K562 (cell line): ENCODE results near the gene VARS1. TPM values are rescaled to one million over a fixed set of nuclear protein-coding genes. Genes with fewer than 3 reads are reported as not detected.

Source experiments
- ATAC-seq: fragments of 200-7000 bp; cut with Tn5 transposase; 3 replicates; pipeline ENCODE4 v1.9.1; 2020; ENCODE audit warnings: moderate library complexity
- BruUV-seq: library from RNA; stranded (reverse); fragments of 400-500 nt; replicated peaks from 2 replicates; lab custom pipeline; 2021; lab: Mats Ljungman, UMichigan
- CTCF ChIA-PET: fragments of 300-600 bp; formaldehyde crosslinking; extraction: SDS; loops from one replicate; lab custom pipeline; 2021; ENCODE audit warnings: low intra/inter-chr PET ratio; lab: Yijun Ruan, JAX
- POLR2A ChIA-PET: fragments of 300-600, 350-650 bp; sonication (Branson Sonifier 250); formaldehyde crosslinking; extraction: SDS; loops from one replicate; lab custom pipeline; 2021; ENCODE audit warnings: antibody characterized with exemption, inconsistent platforms; lab: Yijun Ruan, JAX
- DNase-seq, 4 experiments: peaks; one replicate each; pipeline versions ENCODE4 v3.0.0 to v3.0.0-alpha.2; 2011 to 2018; ENCODE audit warnings: low spot score in 3 of 4, mixed read lengths in 3 of 4; ENCODE audit errors: extremely low read depth in 1 of 4
- FAIRE-seq: peaks from 2 replicates; lab custom pipeline; 2011; peaks lifted over from hg19 to GRCh38; lab: Jason Lieb, UNC
- H2AFZ ChIP-seq: 2 replicates; pipeline ENCODE4 v1.6.0; 2011; ENCODE audit warnings: low read depth, low read length, control low read depth, inconsistent platforms
- H3K27ac ChIP-seq: fragments of 200-600 bp; 3 replicates; pipeline ENCODE4 v1.8.0; 2011; ENCODE audit warnings: low read depth, mild to moderate bottlenecking, control low read depth, inconsistent platforms, low read length, moderate library complexity, mixed read lengths; ENCODE audit errors: extremely low read depth
- H3K27me3 ChIP-seq, 2 experiments: fragments of 300-600 bp in 1 of 2; 2 replicates in 1 of 2; 3 replicates in 1 of 2; pipeline versions ENCODE4 v1.6.0 to v1.8.0; 2011; ENCODE audit warnings: inconsistent platforms in 2 of 2, low read length in 2 of 2, mild to moderate bottlenecking in 1 of 2, mixed read lengths in 1 of 2, moderate library complexity in 1 of 2; ENCODE audit not compliant: control insufficient read depth in 2 of 2, insufficient read depth in 2 of 2
- H3K36me3 ChIP-seq: fragments of 300-600 bp; 3 replicates; pipeline ENCODE4 v1.8.0; 2011; ENCODE audit warnings: mild to moderate bottlenecking, low read length, inconsistent platforms; ENCODE audit not compliant: control insufficient read depth, insufficient read depth
- H3K4me1 ChIP-seq, 2 experiments: fragments of 200-600 bp in 1 of 2; replicated peaks in 1 of 2; 2 replicates in 1 of 2; 3 replicates in 1 of 2; pipeline versions ENCODE4 v1.5.1 to v1.8.0; 2011; ENCODE audit warnings: inconsistent platforms in 2 of 2, low read length in 2 of 2, mild to moderate bottlenecking in 1 of 2, mixed read lengths in 1 of 2, moderate library complexity in 1 of 2; ENCODE audit not compliant: control insufficient read depth in 2 of 2, insufficient read depth in 2 of 2
- H3K4me2 ChIP-seq: 2 replicates; pipeline ENCODE4 v1.6.1; 2011; ENCODE audit warnings: low read length, control low read depth, inconsistent platforms, mixed read lengths; ENCODE audit not compliant: insufficient read depth
- H3K4me3 ChIP-seq: fragments of 200-600 bp; sonication (generic), shearing (Covaris generic); 2 replicates; pipeline ENCODE4 v1.5.1; 2016; ENCODE audit warnings: control low read depth, inconsistent platforms
- H3K79me2 ChIP-seq: fragments of 200-600 bp; 3 replicates; pipeline ENCODE4 v1.8.0; 2011; ENCODE audit warnings: low read length, inconsistent platforms; ENCODE audit not compliant: control insufficient read depth, insufficient read depth
- H3K9ac ChIP-seq, 2 experiments: 2 replicates each; pipeline versions ENCODE4 v1.6.0 to v1.6.1; 2011; ENCODE audit warnings: low read depth in 2 of 2, low read length in 2 of 2, control low read depth in 1 of 2, inconsistent platforms in 1 of 2, mild to moderate bottlenecking in 1 of 2, mixed read lengths in 1 of 2; ENCODE audit not compliant: insufficient read depth in 1 of 2
- H3K9me1 ChIP-seq: one replicate; pipeline ENCODE4 v1.6.0; 2011; ENCODE audit warnings: inconsistent platforms, mild to moderate bottlenecking, low read length, moderate library complexity; ENCODE audit not compliant: control insufficient read depth, insufficient read depth
- H3K9me3 ChIP-seq: replicated peaks from 2 replicates; pipeline ENCODE4 v1.5.1; 2011; ENCODE audit warnings: low read depth, low read length, inconsistent platforms; ENCODE audit not compliant: control insufficient read depth, insufficient read depth
- H4K20me1 ChIP-seq: replicated peaks from 2 replicates; pipeline ENCODE4 v1.6.1; 2011; ENCODE audit warnings: low read length, inconsistent platforms, mixed read lengths; ENCODE audit not compliant: control insufficient read depth, insufficient read depth
- CEBPZ ChIP-seq: fragments of 150-350 bp; IDR thresholded peaks from 2 replicates; pipeline ENCODE4 v1.6.1; 2014; ENCODE audit warnings: low read depth, mild to moderate bottlenecking, low read length, borderline replicate concordance
- GABPB1 ChIP-seq: sonication (generic); formaldehyde crosslinking; IDR thresholded peaks from 2 replicates; pipeline ENCODE4 v1.8.0; 2022; ENCODE audit warnings: mild to moderate bottlenecking, missing genetic modification reagents
- KAT7 ChIP-seq: sonication (generic); formaldehyde crosslinking; IDR thresholded peaks from 2 replicates; pipeline ENCODE4 v1.8.0; 2022; ENCODE audit warnings: missing genetic modification reagents, mild to moderate bottlenecking, borderline replicate concordance
- MXI1 ChIP-seq: IDR thresholded peaks from 2 replicates; pipeline ENCODE4 v1.6.1; 2011; ENCODE audit warnings: low read depth, mild to moderate bottlenecking, improper control_type of control experiment, low read length
- POLR2G ChIP-seq: fragments of 200-400 bp; formaldehyde crosslinking; IDR thresholded peaks from 2 replicates; pipeline ENCODE4 v1.6.1; 2017; ENCODE audit warnings: low read depth, mild to moderate bottlenecking, antibody characterized with exemption, low read length, moderate library complexity
- RBFOX2 ChIP-seq: fragments of 200-400 bp; formaldehyde crosslinking; IDR thresholded peaks from 2 replicates; pipeline ENCODE4 v1.6.1; 2017; ENCODE audit warnings: low read depth, mild to moderate bottlenecking, low read length, moderate library complexity
- TFAP4 ChIP-seq: sonication (generic); formaldehyde crosslinking; IDR thresholded peaks from 2 replicates; pipeline ENCODE4 v1.8.0; 2022; ENCODE audit warnings: missing genetic modification reagents, mild to moderate bottlenecking, moderate library complexity, borderline replicate concordance
- ZBTB1 ChIP-seq: sonication (generic); formaldehyde crosslinking; IDR thresholded peaks from 2 replicates; pipeline ENCODE4 v1.8.1; 2023; ENCODE audit warnings: missing genetic modification reagents, low read depth, mild to moderate bottlenecking, borderline replicate concordance
- ZBTB33 ChIP-seq: sonication (generic); formaldehyde crosslinking; IDR thresholded peaks from 2 replicates; pipeline ENCODE4 v1.8.1; 2023; ENCODE audit warnings: mild to moderate bottlenecking, missing genetic modification reagents
- WGBS: fragments of 100-300 bp; shearing (Covaris generic); methylation state at CpG from one replicate; pipeline ENCODE4 v1.1.6; 2016; ENCODE audit warnings: low coverage, mixed read lengths; ENCODE audit not compliant: insufficient coverage; ENCODE audit errors: missing lambda C conversion rate; 5-methylcytosine and 5-hydroxymethylcytosine counted together
- in situ Hi-C: fragments of 300-500 bp; cut with MboI; formaldehyde crosslinking; loops from 4 replicates; pipeline ENCODE4 v1.15.0; 2018; ENCODE audit warnings: inconsistent platforms, mixed read lengths
- intact Hi-C: fragments of 100-400 bp; cut with micrococcal nuclease; formaldehyde crosslinking; loops from 2 replicates; pipeline ENCODE4 v1.14.2; 2022
- polyA plus RNA-seq, 8 experiments: library from polyadenylated mRNA; depleted of rRNA in 4 of 8; stranded (reverse) in 5 of 8; unstranded in 3 of 8; fragments of >200 nt; fragmentation: Nextera tagmentation in 2 of 8; fragmentation: Illumina TruSeq in 1 of 8; extraction: Ambion mirVana in 2 of 8; extraction: Trizol in 1 of 8; gene quantifications; 2 replicates each; pipeline versions ENCODE4 v1.2.1 to v1.2.3, GENCODE V29; 2011 to 2014; ENCODE audit warnings: inconsistent platforms in 1 of 8, missing spikeins in 1 of 8
- total RNA-seq, 7 experiments: library from RNA; depleted of rRNA in 6 of 7; stranded (reverse); fragments of >200 nt in 6 of 7; fragmentation: Illumina TruSeq in 2 of 7; extraction: Trizol in 2 of 7; gene quantifications; 2 replicates each; pipeline versions ENCODE4 v1.2.1 to v1.2.3, GENCODE V29; 2011 to 2021; ENCODE audit warnings: low replicate concordance in 1 of 7

The VARS1 gene
- total and polyA plus RNA-seq, 9 of the 15 experiments (the other 6 are each of a cell fraction or from before 2014, with no cell fraction given), result 2.9 to 488 (median 130) TPM

- DNase-seq (no peak), ATAC-seq (no peak), FAIRE-seq (no peak)
- H3K36me3 ChIP-seq, result peaks cover 76% of the 10 kb centered on the region; the same call in 2 of the 3 replicates
- BruUV-seq, result no TSS peak
- H3K4me3 ChIP-seq, result no peak overlapping the region
- 94% methylated on average over 10 of the region's 10 CpGs for WGBS
- TF ChIP-seq KAT7 (CRISPR knock-in tag), result no peak
- TF ChIP-seq MXI1, result no peak
- 0 out of 2 replicates have a peak, but pooled peaks have one; percentile 35 for TF ChIP-seq GABPB1 (CRISPR knock-in tag)
- peak; percentile 8; the same call in 1 of the 2 replicates for TF ChIP-seq RBFOX2
- TF ChIP-seq TFAP4 (CRISPR knock-in tag), result peak; percentile 20; the same call in 1 of the 2 replicates
- peak; percentile 56 for TF ChIP-seq POLR2G
- TF ChIP-seq CEBPZ, result no peak
- peak; percentile 75 for TF ChIP-seq ZBTB33 (CRISPR knock-in tag)
- 0 out of 2 replicates have a peak, but pooled peaks have one; percentile 13 for TF ChIP-seq ZBTB1 (CRISPR knock-in tag)
- no peak overlapping the region for H2AFZ ChIP-seq
- in situ Hi-C loops (no loop called here), intact Hi-C loops (loop anchor here (10.0 kb wide), 1 partner anchor 235 kb away; the partner anchor contains the start of genes ATP6V1G2, DDX39B and NFKBIL1)
- H3K27ac ChIP-seq, result no peak overlapping the region
- H3K4me2 ChIP-seq, result no peak overlapping the region
- H3K79me2 ChIP-seq, result no peaks in the 10 kb centered on the region
- ChIA-PET CTCF (interaction anchor here (0.6 kb wide), 1 partner anchor 17 kb away, joined by 3 read pairs; no protein-coding TSS in a partner anchor), POLR2A (interaction anchor here (0.6 to 8.8 kb wide), 11 partner anchors 8 to 55 kb away, joined by 3 to 47 read pairs (median 5); partner anchors contain the start of genes DDAH2, HSPA1B, LSM2 and VARS1)
- peaks cover 6% of the 10 kb centered on the region for H3K9me1 ChIP-seq
- H3K9me3 ChIP-seq, result no peaks in the 10 kb centered on the region
- no peaks in the 10 kb centered on the region for H3K27me3 ChIP-seq
- peaks cover 36 to 70% of the 10 kb centered on the region in 2 experiments for H3K4me1 ChIP-seq
- H3K9ac ChIP-seq, result peak overlapping the region in 1 of 2 experiments; percentile 42; a peak in 1 of 4 replicates
- H4K20me1 ChIP-seq, result no peaks in the 10 kb centered on the region
These were observed 15.6 kb downstream of the VARS1 start for GRCh38 chr6:31779908-31780307.
